NCI-H2171 (cell line): Measurements from ENCODE around the gene VWF.
"Not testable (repeated sequence)": the region's sequence is repeated elsewhere in the genome, so short reads cannot be mapped to it uniquely, and the experiment has no call there.

Experiments used
- DNase-seq: peaks from one replicate; lab custom pipeline; 2025; lab: John Stamatoyannopoulos, UW

The VWF gene

GRCh38 chr12:6124411-6125309, at the start of gene VWF:
Gene VWF (minus strand): TSS chr12:6124670. CDS start chr12:6123196, 1,474 bp downstream.
- DNase-seq: no peak

GRCh38 chr12:6172862-6173261, 48.4 kb upstream of the VWF start:
- no peak for DNase-seq

- no peak for DNase-seq
These were observed 47.6 kb upstream of the VWF start for GRCh38 chr12:6172086-6172485.

GRCh38 chr12:6171409-6172015, 47.0 kb upstream of the VWF start:
- DNase-seq: no peak

GRCh38 chr12:6167327-6168280, 43.1 kb upstream of the VWF start:
- DNase-seq: no peak

GRCh38 chr12:6166808-6167207, 42.3 kb upstream of the VWF start:
- no peak for DNase-seq

GRCh38 chr12:6165395-6165794, 40.9 kb upstream of the VWF start:
- no peak for DNase-seq

GRCh38 chr12:6163416-6164060, 39.1 kb upstream of the VWF start:
- no peak for DNase-seq

GRCh38 chr12:6161124-6161882, 36.8 kb upstream of the VWF start:
- no peak for DNase-seq

- not testable (repeated sequence) for DNase-seq
These were observed 35.7 kb upstream of the VWF start for GRCh38 chr12:6160049-6160649.

- DNase-seq: not testable (repeated sequence)
These were observed 34.9 kb upstream of the VWF start for GRCh38 chr12:6159166-6160011.

- DNase-seq: no peak
These were observed 34.3 kb upstream of the VWF start for GRCh38 chr12:6158749-6159148.

GRCh38 chr12:6158255-6158654, 33.8 kb upstream of the VWF start:
- no peak for DNase-seq

GRCh38 chr12:6157482-6157881, 33.0 kb upstream of the VWF start:
- DNase-seq: no peak

GRCh38 chr12:6154730-6155459, 30.4 kb upstream of the VWF start:
- no peak for DNase-seq

GRCh38 chr12:6148722-6149121, 24.3 kb upstream of the VWF start:
- DNase-seq: not testable (repeated sequence)

GRCh38 chr12:6148061-6148460, 23.6 kb upstream of the VWF start:
- DNase-seq: no peak

- DNase-seq: no peak
These were observed 22.5 kb upstream of the VWF start for GRCh38 chr12:6146951-6147350.

- no peak for DNase-seq
These were observed 22.0 kb upstream of the VWF start for GRCh38 chr12:6146509-6146908.
